ACC112 (cell line): ENCODE results near the gene RBBP5.

Experiments
- H2AFZ ChIP-seq: fragments of 200-600 bp; sonication (generic); one replicate; pipeline ENCODE4 v1.6.0; 2017; ENCODE audit warnings: antibody characterized with exemption, low read length; ENCODE audit not compliant: unreplicated experiment
- H3K27ac ChIP-seq: fragments of 200-600 bp; sonication (generic); 2 replicates; pipeline ENCODE4 v1.5.1; 2014; ENCODE audit warnings: low read depth, mild to moderate bottlenecking, antibody characterized with exemption, low read length, moderate library complexity
- H3K27me3 ChIP-seq: fragments of 200-600 bp; sonication (generic); 2 replicates; pipeline ENCODE4 v1.6.1; 2014; ENCODE audit warnings: mild to moderate bottlenecking, antibody characterized with exemption, low read length, moderate library complexity, mixed read lengths; ENCODE audit not compliant: insufficient read depth
- H3K36me3 ChIP-seq: fragments of 200-600 bp; sonication (generic); 2 replicates; pipeline ENCODE4 v1.6.1; 2016; ENCODE audit warnings: mild to moderate bottlenecking, antibody characterized with exemption, low read length, moderate library complexity, mixed read lengths; ENCODE audit not compliant: insufficient read depth
- H3K4me1 ChIP-seq: fragments of 200-600 bp; sonication (generic); one replicate; pipeline ENCODE4 v1.6.1; 2016; ENCODE audit warnings: low read length, mixed read lengths; ENCODE audit not compliant: insufficient read depth, unreplicated experiment, control insufficient read depth
- H3K4me3 ChIP-seq: fragments of 200-600 bp; sonication (generic); 2 replicates; pipeline ENCODE4 v1.5.1; 2014; ENCODE audit warnings: mild to moderate bottlenecking, low read depth, low read length
- H3K79me2 ChIP-seq: fragments of 200-600 bp; sonication (generic); one replicate; pipeline ENCODE4 v1.6.0; 2016; ENCODE audit warnings: low read length; ENCODE audit not compliant: control insufficient read depth, unreplicated experiment, insufficient read depth

Gene RBBP5

GRCh38 chr1:205067031-205067430 lies 54.7 kb downstream of the RBBP5 start:
- Histone ChIP-seq H2AFZ (no peak overlapping the region), H3K36me3 (no peaks in the 10 kb centered on the region), H3K4me3 (no peak overlapping the region), H3K79me2 (no peaks in the 10 kb centered on the region), H3K27ac (no peak overlapping the region), H3K4me1 (no peaks in the 10 kb centered on the region), H3K27me3 (no peaks in the 10 kb centered on the region)

GRCh38 chr1:205066141-205066818 lies 55.5 kb downstream of the RBBP5 start:
- Histone ChIP-seq H3K27ac (no peak overlapping the region), H3K27me3 (no peaks in the 10 kb centered on the region), H2AFZ (no peak overlapping the region), H3K4me3 (no peak overlapping the region), H3K4me1 (no peaks in the 10 kb centered on the region), H3K36me3 (no peaks in the 10 kb centered on the region), H3K79me2 (no peaks in the 10 kb centered on the region)

- Histone ChIP-seq H3K4me1 (no peaks in the 10 kb centered on the region), H3K27ac (no peak overlapping the region), H2AFZ (no peak overlapping the region), H3K79me2 (no peaks in the 10 kb centered on the region), H3K36me3 (no peaks in the 10 kb centered on the region), H3K4me3 (no peak overlapping the region), H3K27me3 (no peaks in the 10 kb centered on the region)
Measured at GRCh38 chr1:205065666-205066065, 56.1 kb downstream of the RBBP5 start.

GRCh38 chr1:205064741-205065316 lies 56.9 kb downstream of the RBBP5 start:
- Histone ChIP-seq H3K27me3 (no peaks in the 10 kb centered on the region), H3K36me3 (no peaks in the 10 kb centered on the region), H3K4me3 (no peak overlapping the region), H3K4me1 (no peaks in the 10 kb centered on the region), H2AFZ (no peak overlapping the region), H3K27ac (no peak overlapping the region), H3K79me2 (no peaks in the 10 kb centered on the region)

- Histone ChIP-seq H3K27ac (no peak overlapping the region), H3K36me3 (no peaks in the 10 kb centered on the region), H3K27me3 (no peaks in the 10 kb centered on the region), H3K4me3 (no peak overlapping the region), H2AFZ (no peak overlapping the region), H3K79me2 (no peaks in the 10 kb centered on the region), H3K4me1 (no peaks in the 10 kb centered on the region)
Measured at GRCh38 chr1:205064301-205064700, 57.5 kb downstream of the RBBP5 start.

- H3K36me3 ChIP-seq, result no peaks in the 10 kb centered on the region
- no peaks in the 10 kb centered on the region for H3K79me2 ChIP-seq
- no peak overlapping the region for H3K4me3 ChIP-seq
- H3K27ac ChIP-seq, result no peak overlapping the region
- H3K4me1 ChIP-seq, result no peaks in the 10 kb centered on the region
- no peaks in the 10 kb centered on the region for H3K27me3 ChIP-seq
- no peak overlapping the region for H2AFZ ChIP-seq
Measured at GRCh38 chr1:205062895-205063294, 58.9 kb downstream of the RBBP5 start.

GRCh38 chr1:205062319-205062718 lies 59.5 kb downstream of the RBBP5 start:
- Histone ChIP-seq H3K27me3 (no peaks in the 10 kb centered on the region), H3K4me3 (no peak overlapping the region), H2AFZ (no peak overlapping the region), H3K36me3 (no peaks in the 10 kb centered on the region), H3K27ac (no peak overlapping the region), H3K4me1 (no peaks in the 10 kb centered on the region), H3K79me2 (no peaks in the 10 kb centered on the region)

- Histone ChIP-seq H2AFZ (no peak overlapping the region), H3K27ac (no peak overlapping the region), H3K4me3 (no peak overlapping the region), H3K27me3 (no peaks in the 10 kb centered on the region), H3K4me1 (no peaks in the 10 kb centered on the region), H3K36me3 (no peaks in the 10 kb centered on the region), H3K79me2 (no peaks in the 10 kb centered on the region)
Measured at GRCh38 chr1:205061665-205062069, 60.1 kb downstream of the RBBP5 start.

- Histone ChIP-seq H3K79me2 (no peaks in the 10 kb centered on the region), H2AFZ (no peak overlapping the region), H3K4me1 (no peaks in the 10 kb centered on the region), H3K27ac (no peak overlapping the region), H3K36me3 (no peaks in the 10 kb centered on the region), H3K4me3 (no peak overlapping the region), H3K27me3 (no peaks in the 10 kb centered on the region)
Measured at GRCh38 chr1:205061227-205061626, 60.6 kb downstream of the RBBP5 start.

- H3K4me1 ChIP-seq, result no peaks in the 10 kb centered on the region
- no peaks in the 10 kb centered on the region for H3K36me3 ChIP-seq
- no peaks in the 10 kb centered on the region for H3K27me3 ChIP-seq
- H3K4me3 ChIP-seq, result no peak overlapping the region
- H3K79me2 ChIP-seq, result no peaks in the 10 kb centered on the region
- H2AFZ ChIP-seq, result no peak overlapping the region
- no peak overlapping the region for H3K27ac ChIP-seq
Measured at GRCh38 chr1:205060746-205061145, 61.0 kb downstream of the RBBP5 start.

- H3K4me3 ChIP-seq, result no peak overlapping the region
- H3K27me3 ChIP-seq, result 0 out of 2 replicates have a peak, but pooled peaks cover 1% of the 10 kb centered on the region
- H3K4me1 ChIP-seq, result no peaks in the 10 kb centered on the region
- no peak overlapping the region for H2AFZ ChIP-seq
- no peaks in the 10 kb centered on the region for H3K36me3 ChIP-seq
- H3K79me2 ChIP-seq, result no peaks in the 10 kb centered on the region
- no peak overlapping the region for H3K27ac ChIP-seq
Measured at GRCh38 chr1:205059660-205060059, 62.1 kb downstream of the RBBP5 start.
